Measurements from ENCODE around the gene TTC19.
A peak's percentile ranks its signal among the peaks of the same experiment; 100 is the strongest.
"Not testable (repeated sequence)": the region's sequence is repeated elsewhere in the genome, so short reads cannot be mapped to it uniquely, and the experiment has no call there.

TTC19 gene

DNA sequence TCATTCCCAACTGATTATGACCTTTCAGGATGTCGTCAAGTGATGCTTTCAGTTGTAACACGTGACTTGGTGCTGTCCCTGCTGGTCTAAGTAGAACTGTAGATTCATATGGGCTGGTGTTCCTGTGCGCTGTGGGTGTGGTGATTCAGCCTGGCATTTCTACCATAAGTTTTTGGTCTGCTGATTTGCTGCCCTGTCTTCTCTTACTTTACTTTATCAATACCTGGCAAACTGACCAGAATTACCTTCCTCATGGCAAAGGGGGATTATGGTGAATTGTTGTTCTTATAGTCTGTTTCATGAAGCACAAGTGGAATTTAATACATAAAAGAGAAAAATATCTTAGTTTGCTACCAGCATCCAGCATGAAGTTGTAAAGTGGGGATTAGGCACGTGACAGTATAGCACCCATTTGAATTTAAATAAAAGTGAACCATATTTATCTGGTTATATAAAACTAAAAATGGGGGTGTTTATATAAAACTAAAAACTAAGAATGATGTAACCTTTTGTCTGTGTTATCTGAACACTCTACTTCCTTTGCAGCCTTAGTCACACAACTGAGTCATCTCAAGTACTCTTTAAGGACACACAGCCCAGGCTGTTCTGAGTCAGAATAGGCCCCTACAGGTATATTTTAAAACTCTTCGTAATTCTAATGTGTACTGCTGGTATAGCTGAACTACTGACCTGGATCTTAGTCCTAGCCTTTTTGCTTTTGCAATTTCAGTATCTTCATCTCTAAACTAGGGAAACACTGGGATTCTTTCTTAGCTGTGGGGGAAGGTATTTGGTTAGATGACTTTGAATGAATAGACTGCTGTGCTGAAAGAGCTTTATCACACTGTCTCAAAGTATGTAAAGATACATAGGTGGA is 28.3 kb downstream of the TTC19 start:
- DNase-seq (ENCODE audit: low read depth in 2 of 2) = peak in 1 of 2 donors; percentile 10

DNA sequence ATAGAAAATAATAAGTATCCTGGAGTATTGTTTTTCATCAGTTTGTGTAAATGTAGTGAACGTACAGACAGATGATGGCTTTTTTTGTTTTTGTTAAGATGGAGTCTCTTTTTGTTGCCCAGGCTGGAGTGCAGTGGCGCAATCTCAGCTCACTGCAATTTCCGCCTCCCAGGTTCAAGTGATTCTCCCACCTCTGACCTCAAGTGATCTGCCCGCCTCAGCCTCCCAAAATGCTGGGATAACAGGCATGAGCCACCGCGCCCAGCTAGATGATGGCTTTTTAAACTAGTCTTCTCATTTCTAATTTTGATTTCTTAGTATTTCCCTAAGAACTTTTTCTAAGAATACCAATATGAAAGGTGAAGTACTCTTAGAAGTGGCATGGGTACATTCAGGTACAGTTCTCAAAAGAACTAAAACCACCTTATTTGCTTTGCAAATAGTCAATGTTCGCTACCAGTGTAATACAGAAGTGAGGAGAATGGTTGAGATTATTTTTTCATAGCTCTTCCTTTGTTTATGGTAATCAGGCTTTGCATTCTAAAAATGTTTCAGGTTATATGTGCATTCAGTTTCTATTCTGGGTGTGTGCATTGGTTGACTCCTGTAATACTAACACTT is 34.2 kb downstream of the TTC19 start:
- no peak for DNase-seq (ENCODE audit: low read depth in 2 of 2)

- no peak for DNase-seq (ENCODE audit: low read depth in 2 of 2)
Measured at GRCh38 chr17:16036261-16036660, 36.6 kb downstream of the TTC19 start.

- no peak for DNase-seq (ENCODE audit: low read depth in 2 of 2)
Measured at GRCh38 chr17:16037636-16038035, 38.0 kb downstream of the TTC19 start.

DNA sequence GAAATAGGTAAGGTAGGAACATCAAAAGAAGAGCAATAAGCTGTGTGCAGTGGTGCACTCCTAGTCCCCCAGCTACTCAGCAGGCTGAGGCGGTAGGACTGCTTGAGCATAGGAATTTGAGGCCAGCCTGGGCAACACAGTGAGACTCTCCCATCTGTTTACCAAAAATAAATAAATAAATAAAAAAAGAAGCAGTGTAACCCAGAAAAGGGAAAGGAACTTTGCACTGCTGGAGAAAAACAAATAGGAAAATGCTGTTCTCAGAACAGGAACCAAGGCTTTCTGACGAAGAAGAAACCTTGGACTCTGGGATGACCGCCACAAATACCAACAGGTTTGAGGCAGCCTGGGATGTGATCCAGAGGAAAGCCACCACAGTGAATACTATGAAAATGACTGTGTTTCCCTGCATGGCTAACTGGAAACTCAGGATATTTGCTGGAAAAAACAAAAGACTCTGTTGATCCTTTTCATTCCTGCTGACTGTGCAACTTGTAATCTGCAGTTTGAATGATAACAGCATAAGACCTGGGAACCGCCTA is 41.2 kb downstream of the TTC19 start:
- DNase-seq (ENCODE audit: low read depth in 2 of 2) = no peak

DNA sequence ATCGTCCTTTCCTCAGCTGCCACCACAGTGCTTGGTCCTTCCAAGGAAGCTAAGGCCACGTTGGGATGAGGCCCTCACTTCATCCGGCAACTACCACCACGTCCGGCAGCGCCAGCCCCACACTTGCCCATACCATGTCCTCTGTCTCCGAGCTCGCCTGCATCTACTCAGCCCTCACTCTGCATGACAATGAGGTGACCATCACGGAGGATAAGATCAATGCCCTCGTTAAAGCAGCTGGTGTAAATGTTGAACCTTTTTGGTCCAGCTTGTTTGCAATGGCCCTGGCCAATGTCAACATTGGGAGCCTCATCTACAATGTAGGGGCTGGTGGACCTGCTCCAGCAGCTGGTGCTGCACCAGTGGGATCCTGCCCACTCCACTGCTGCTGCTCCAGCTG is 44.9 kb downstream of the TTC19 start:
- no peak for DNase-seq (ENCODE audit: low read depth in 2 of 2)

GRCh38 chr17:16046966-16047365 is 47.3 kb downstream of the TTC19 start:
- no peak for DNase-seq (ENCODE audit: low read depth in 2 of 2)

- no peak for DNase-seq (ENCODE audit: low read depth in 2 of 2)
Measured at GRCh38 chr17:16048811-16049449, 49.3 kb downstream of the TTC19 start.

DNA sequence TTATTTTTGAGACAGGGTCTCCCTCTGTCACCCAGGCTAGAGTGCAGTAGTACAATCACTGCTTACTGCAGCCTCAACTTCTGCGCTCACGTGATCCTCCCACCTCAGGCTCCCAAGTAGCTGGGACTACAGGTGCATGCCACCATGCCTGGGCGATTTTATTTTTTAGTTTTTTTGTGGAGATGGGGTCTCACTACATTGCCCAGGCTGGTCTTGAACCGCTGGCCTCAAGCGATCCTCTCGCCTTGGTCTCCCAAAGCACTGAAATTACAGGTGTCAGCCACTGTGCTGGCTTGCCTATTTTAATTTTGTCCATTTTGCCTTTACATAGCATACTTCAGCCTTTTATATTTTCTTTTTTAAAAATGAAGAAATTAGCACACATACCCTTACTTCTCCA is 51.2 kb downstream of the TTC19 start:
- no peak for DNase-seq (ENCODE audit: low read depth in 2 of 2)

DNA sequence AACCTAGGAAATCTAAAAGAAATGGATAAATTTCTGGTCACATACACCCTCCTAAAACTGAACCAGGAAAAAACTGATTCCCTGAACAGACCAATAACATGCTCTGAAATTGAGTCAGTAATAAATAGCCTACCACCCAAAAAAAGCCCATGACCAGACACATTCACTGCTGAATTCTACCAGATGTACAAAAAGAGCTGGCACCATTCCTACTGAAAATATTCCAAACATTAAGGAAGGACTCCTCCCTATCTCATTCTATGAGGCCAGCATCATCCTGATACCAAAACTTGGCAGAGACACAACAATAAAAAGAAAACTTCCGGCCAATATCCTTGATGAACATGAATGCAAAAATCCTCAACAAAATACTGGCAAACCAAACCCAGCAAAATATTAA is 52.9 kb downstream of the TTC19 start:
- DNase-seq (ENCODE audit: low read depth in 2 of 2) = no peak

DNA sequence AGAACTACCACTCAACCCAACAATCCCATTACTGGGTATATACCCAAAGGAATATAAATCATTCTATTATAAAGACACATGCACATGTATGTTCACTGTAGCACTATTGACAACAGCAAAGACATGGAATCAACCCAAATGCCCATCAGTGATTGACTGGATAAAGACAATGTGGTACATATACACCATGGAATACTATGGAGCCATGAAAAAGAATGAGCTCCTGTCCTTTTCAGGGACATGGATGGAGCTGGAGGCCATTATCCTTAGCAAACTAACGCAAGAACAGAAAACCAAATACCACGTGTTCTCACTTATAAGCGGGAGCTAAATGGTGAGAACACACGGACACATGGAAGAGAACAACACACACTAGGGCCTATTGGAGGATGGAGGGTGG is 55.5 kb downstream of the TTC19 start:
- DNase-seq (ENCODE audit: low read depth in 2 of 2) = not testable (repeated sequence)

DNA sequence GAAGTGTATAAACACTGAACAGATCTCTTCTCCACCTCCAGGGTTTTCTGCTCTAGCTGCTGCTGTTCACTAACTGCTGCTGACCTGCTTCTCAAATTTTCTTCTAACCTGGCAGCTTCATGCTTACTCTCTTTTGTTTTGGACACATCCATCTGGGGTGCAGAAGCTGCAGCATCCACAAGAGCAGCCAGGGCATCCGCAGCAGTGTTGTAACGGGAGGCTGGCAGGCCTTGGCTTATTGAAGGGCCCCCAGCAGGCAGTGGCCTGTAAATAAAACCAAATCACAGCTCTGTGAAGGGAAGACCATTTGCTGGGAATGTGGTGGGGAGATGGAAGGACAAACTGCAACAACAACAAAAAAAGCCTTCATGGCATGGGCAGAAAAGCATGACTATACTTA is 62.0 kb downstream of the TTC19 start:
- DNase-seq (ENCODE audit: low read depth in 2 of 2) = no peak

DNA sequence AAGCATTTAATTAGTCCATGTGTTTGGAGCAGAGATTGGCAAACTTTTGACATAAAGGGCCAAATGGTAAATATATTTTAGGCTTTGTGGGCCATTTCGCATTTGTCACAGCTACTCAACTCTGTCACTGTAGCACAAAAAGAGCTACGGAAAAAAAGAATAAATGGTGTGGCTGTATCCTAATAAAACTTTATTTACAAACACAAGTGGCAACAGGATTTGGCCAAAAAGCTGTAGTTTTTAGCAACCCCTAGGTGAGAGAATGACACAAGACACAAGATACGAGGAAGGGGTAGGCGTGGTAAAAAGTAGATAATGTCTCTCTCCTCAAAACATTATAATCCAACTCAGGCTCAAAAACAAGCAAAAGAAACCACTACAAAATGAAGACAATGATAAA is 66.5 kb downstream of the TTC19 start:
- DNase-seq (ENCODE audit: low read depth in 2 of 2) = no peak

DNA sequence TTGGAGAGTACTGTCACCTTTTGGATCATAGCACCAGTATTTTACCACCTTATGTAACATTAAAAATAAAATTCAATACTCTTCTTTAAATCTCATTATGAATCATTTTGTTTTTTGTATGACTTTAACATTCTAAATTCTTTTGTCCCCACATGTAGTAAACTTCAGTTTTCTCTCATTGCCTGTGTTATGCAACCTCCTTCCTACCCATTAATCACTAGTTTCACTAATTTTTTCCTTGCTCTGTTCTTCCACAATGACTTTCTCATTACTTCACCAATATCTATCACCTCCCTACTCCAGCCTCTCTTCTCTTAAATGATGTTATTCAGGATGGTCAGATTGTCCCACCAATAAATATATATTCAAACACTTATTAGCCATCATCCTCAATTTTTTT is 68.7 kb downstream of the TTC19 start:
- DNase-seq (ENCODE audit: low read depth in 2 of 2) = no peak

- no peak for DNase-seq (ENCODE audit: low read depth in 2 of 2)
Measured at GRCh38 chr17:16072031-16072430, 72.4 kb downstream of the TTC19 start.

GRCh38 chr17:16073845-16074244 is 74.2 kb downstream of the TTC19 start:
- no peak for DNase-seq (ENCODE audit: low read depth in 2 of 2)

DNA sequence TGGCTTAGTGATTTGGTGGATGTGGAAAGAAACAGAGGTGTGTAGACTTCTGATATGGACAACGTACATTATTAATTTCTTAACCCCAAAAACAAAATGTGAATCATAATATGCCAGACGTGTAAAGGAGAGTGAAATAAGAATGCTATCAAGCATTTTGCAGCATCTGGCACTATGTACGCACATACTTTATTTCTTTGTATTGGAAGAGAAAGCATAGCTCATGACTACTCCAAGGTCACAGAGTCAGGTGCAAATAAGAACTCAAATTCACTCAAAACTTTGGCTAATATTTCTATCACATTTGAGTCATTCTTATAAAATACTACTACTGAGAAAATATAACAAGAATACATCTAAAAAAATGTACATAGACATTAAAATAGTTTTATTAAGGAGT is 74.8 kb downstream of the TTC19 start:
- no peak for DNase-seq (ENCODE audit: low read depth in 2 of 2)

GRCh38 chr17:16075949-16076348 is 76.3 kb downstream of the TTC19 start:
- no peak for DNase-seq (ENCODE audit: low read depth in 2 of 2)

Data from stimulated activated CD4-positive, alpha-beta T cell treated with anti-CD3 and anti-CD28 coated beads, Interleukin-1b, Interleukin-23, amount 100 ng/mL, for 1 hour (primary cell).